GM19328 (cell line): ENCODE data around the gene KRT20.

ENCODE experiments used
- ATAC-seq: cut with Tn5 transposase; IDR thresholded peaks from one replicate; pipeline ENCODE4 v1.9.1; 2021; ENCODE audit warnings: mild to moderate bottlenecking, moderate library complexity; ENCODE audit not compliant: unreplicated experiment

The KRT20 gene

DNA sequence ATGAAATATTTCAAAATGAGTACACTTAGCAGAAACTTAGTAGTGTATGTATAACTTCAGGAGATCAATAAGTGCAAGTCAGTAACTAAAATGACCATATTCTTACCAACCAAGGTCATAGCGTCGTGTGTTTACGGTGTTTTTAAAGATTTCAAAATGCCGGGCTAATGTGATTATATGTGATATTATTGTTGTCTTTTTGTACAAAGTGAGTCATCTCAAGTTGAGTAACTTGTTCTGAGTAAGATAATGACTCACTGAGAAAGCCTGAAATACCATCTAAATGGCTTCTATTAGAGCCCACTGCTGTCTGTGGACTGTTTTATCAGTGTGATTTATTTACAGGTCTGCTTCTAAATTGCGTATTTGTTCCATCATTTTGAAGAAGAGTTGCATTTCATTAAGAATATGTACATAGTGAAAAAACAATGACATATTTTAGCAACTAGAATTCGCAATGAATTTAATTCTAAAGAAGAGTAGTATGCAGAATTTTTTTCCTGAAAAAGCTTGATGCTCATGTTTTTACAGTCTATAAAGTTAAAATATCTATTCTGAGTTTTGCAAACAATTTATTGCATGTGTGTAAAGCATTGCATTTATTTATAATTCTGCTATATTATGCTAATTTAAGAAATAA lies 30.7 kb downstream of the KRT20 start:
- no peak for ATAC-seq

DNA sequence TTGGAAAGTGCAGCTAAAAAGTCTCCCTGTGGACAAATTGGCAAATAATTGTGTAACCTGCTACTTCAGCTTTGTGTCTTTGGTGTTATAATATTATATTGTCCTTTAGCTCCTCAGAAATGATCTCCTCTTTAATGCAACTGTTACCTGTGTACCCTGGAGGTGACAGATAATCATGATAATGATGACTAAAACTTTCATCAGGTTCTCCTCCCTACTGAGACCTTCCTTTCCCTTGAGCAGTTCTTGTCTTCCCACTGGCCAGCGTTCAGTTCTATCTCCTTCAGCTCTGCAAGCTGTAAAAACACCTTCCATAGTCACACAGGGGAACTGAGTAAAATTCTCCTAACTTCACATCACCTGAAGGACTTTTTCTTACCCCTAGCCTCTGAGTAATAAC lies 32.7 kb downstream of the KRT20 start:
- ATAC-seq = no peak

DNA sequence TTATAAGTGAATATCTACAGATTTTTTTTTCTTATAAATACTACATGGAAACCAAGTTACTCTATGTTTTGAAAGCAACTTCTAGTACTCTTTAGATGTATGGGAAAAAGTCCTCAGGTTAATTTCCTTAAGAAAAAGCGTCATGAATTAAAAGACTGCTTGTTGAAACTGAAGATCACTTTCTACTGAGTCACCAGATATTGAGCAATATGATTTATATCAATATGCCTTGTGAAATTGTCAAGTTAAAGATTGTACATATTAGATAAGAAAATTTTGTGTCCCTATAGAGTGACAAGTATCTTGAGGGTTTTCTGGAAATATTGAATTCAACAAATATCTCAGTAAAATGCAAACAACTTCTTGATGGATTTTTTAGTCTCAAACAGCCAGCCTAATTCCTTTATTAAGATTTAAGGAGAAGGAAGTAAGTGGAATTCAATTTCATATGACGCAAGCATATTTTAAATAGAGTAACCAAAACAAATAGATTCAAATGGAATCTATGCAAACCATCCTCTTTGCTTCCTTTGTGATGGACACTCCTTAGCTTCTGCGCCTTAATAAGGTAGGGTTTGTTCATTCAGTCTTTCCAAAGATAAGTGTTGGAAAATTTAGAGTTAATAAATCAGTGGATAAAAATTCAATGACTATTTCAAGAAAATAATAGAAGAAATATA lies 34.6 kb downstream of the KRT20 start:
- ATAC-seq = no peak

DNA sequence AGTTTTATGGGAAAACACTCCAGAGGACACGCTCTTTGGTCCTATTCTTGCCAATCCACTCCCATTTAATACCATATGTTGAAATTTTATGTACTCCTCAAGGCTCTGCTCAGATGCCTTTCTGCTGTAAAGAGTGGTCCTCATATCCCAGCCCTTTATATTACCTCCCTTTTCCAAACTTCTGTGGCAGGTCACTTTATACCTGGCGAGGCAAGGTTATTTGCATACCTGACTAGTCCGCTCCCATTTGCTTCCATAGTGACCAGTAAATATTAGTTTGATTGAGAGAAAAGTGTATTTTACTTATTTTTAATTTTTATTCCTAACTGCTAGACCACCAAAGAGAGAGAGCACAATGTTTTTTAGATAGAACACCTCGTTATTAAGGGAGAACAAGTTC lies 35.3 kb downstream of the KRT20 start:
- no peak for ATAC-seq

DNA sequence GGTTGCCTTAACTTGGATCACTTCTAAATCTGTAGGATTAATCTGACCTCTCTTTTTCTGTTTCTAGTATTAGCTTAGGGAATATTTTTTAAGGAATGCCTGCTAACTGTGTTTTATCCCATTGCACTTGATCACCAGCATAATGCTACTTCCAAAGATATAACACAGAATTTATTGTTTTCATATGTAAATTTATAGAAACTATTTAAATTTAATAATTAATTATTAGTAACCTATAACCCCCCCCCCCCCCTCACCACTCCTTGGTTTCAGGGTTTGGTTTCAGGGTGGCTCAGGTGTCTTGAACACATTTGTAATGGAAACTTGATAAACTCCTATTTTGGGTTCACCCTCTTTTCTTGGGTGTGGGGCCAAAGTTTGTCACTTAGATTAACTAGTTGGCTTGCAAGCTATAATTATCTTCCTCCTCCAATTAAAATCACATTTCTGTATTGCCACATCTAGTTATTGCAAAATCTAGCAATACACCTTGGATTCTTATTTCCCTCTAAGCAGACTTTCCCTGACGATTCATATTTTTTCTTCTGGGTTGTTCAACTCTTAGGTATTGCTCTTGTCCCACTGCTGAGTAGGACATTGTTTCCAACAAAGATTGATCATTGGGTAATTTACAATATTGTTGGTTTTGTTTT lies 36.3 kb downstream of the KRT20 start:
- ATAC-seq = no peak

DNA sequence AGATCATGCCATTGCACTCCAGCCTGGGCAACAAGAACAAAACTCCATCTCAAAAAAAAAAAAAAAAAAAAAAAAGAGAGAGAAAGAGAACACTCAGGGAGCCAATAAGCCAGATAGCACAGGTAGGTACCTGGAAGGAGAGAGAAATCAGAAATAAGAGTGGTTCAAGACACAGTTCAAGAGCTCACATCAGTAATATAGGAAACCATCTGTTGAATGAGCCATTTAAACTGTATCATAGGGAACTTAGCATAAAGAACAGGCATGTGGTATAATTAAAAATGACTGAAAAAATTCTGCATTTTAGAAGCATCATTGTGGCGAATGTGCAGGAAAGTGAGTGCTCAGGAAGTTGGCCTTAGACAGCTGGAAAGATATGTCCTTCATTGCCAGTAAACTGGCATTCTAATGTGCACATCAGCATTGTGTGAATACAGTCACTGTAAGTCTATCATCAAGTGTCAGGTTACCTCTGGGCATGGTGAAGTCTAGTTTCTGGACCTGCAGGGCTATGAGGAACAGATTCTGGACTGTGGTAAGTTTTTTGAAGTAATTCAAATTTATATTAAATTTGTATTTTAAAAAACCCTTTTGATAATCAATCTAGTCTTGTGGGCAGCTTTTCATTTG lies 38.4 kb downstream of the KRT20 start:
- no peak for ATAC-seq

DNA sequence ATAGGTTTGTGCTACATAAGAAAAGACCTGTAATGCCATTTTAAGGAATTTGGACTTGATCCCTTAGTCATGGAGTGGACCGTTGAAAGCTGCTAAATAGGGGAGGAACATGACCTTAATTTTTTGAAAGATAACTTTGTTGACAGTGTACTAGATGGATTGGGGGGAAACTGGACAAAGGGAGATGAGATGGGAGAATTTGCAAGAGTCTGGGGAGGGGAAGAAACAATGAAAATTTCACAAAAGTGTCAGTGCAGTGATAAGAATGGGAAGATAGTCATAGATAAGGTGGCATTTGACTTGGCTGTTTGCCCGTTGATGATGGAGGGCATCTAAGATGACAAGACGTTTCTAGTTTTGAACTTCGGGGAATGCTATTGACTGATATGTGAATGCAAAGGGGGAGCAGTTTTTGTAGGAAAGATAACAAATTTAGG lies 40.4 kb downstream of the KRT20 start:
- no peak for ATAC-seq

DNA sequence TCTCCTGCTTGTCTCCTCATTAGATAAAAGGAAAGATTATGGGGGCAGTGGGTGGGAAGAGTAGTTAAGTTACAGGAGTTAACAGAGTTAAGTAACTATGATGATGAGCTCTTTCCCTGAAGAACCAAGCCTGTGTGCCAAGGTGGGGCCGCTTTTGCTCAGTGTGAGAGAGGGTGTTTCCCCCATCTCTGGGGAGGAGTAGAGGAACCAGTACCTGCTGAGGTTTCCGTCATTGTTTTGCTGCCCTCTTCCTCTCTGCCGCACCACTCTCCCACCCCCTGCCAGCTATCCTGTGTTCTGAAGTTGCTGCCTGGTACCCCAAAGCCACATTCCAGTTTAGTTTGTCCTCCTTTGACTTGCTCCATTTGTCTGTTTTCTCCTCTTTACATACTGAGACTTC lies 41.8 kb downstream of the KRT20 start:
- ATAC-seq = no peak

DNA sequence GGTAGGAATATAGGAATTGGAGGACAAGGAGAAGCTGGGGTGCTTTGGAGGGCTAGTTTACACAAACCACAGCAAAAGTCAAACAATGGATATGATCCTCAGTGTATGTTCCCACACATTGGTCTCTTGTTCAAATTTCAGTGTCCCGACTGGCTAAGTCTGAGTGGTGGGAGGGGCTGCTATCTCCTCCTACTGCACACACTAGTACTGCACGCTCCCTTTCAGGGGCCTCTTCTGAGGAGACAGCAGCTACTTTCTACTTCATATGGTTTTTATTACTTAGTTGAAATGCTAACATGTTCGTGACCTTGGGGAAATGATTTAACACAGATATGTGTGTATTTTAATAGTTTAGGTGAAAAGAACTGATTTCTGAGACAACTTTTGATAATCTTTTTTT lies 43.8 kb downstream of the KRT20 start:
- no peak for ATAC-seq

DNA sequence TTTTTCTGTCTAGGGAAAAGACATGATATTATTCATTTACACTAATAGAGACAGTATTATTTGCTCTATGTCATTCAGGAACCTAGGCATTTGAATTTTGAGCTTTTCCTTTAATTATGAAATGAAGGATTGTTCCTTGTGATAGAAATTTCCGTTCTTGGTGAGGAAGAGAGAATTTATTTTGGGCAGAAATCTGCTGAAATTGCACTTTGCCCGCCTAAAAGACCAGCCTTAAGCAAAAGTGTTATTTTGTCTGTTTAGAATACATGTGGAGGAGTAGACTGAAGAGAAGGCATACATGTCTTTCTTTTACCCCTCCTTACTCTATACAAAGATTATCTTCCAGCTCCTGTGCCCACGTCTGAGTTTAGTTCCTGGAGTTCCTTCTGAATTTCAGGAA lies 45.8 kb downstream of the KRT20 start:
- ATAC-seq = no peak

DNA sequence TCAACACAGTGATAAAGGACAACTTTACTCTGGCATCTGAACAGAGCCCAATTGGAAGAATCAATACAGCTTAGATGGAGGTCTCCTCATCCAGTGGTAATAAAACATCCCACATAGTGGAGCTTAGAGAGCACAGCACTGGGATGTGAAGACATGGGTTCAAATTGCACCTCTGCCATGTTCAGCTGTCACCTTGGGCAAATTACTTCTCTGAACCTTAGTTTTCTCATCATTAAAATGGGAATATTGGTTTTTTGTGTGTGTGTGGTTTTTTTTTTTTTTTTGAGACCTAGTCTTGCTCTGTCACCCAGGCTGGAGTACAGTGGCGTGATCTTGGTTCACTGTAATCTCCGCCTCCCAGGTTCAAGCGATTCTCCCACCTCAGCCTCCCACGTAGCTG lies 49.0 kb downstream of the KRT20 start:
- no peak for ATAC-seq

DNA sequence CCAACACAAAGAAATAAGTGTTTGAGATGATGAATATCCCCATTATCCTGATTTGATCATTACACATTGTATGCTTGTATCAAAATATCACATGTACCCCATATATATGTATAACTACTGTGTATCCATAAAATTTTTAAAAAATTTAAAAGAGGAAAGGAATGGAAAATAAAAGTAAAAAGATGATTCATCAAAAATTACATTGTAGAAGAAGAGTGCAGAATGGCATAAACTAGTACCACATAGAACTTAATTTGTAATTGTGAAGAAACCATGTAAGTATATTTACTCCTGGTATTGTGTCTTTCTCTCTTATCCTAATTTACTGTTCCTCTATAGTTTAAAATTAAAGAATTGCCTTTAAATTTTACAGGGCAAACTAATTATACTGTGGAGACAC lies 51.2 kb downstream of the KRT20 start:
- no peak for ATAC-seq

DNA sequence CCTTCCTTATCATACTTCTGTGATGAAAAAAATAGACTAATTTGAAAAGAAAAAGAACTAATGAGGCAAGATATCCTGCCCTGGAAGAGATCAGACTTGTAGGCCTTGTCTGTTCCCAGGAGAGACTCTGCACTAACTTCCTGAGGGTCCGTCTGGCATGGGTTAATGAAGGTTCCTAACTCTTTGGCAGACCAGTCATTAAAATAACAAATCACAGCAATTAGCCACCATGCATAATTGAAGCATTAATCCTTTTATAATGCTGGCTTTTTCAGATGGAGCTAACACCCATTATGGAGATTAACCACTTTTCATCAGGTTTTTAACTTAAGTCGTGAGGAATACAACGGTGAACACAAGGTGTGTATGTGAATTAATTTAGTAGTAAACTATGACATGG lies 52.2 kb downstream of the KRT20 start:
- no peak for ATAC-seq

DNA sequence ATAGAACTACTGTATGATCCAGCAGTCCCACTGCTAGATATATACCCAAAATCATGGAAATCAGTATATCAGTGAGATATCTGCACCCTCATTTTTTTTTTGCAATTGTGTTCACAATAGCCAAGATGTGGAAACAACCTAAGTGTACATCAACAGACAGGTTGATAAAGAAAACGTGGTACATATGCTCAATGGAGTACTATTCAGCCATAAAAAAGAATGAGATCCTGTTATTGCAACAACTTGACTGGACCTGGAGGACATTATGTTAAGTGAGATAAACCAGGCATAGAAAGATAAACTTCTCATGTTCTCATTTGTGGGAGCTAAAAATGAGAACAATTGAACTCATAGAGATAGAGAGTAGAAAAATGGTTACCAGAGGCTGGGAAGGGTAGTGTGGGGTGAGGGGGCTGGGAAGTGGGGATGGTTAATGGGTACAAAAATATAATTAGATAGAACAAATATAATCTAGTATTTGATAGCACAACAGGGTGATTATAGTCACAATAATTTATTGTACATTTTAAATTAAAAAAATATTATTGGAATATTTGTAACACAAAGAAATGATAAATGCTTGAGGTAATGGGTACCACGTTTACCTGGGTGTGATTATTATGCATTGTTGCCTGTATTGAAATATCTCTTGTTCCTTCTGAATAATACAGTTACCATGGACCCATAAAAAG lies 54.8 kb downstream of the KRT20 start:
- no peak for ATAC-seq

DNA sequence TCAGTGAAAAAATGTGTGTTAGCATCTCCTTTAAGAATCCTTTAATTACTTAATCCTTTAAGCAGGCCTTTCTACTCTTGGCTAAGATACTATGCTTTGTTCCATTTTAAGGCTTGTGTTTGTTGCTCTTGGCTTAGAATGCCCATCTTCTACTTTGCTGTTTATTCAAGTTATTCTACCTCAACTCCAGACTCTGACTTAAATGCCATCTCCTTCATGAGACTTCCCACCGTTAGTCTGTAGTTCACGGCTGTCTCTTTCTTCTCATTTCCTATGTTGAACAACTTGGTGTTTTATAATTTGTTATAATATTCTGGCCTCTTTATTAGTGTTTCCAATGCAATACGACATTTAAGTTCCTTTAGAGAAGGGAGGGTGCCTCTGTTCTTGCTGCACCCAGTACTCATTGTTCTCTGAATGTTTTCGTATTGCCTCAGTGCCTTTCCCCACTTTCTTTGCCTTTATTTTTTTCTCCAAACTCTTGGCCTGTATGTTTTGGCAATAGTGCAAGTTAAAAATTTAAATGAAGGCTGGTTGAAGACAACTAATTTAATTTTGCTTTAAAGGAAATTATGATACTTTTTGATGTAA lies 56.5 kb downstream of the KRT20 start:
- no peak for ATAC-seq

DNA sequence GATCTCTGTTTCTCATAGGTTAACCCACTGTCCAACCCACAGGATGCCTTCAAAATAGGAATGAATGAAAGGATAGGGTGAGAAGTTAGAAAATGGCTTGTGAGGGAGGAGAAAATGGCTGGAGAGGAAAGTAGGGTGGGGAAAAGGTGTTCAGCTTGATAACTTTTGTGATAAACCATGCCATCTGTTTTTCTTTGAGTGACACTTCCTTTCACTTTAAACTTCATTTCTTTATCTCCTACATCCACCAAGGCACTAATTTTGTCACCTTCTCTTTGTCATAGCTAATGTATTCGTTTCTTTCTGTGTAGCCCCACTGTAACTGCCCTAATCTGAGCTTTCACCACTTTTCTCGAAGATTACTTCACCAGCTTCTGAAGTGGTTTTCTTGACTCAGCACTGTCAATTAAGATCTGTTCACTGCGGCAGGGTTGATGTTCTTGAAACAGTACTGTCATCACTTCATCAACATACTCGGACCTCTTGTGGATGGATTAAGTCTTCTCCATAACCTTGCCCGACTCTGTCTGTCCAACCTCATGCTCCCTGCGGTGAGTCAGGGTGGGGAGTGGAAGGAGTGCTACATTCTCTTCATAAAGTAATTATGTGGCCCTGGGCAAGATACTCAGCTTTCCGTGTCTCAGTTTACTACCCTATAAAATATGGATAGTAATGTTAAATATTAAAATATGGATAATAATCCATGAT lies 57.1 kb downstream of the KRT20 start:
- ATAC-seq = no peak
